ENCODE measurements around the gene ADAMTS16.

Gene ADAMTS16

GRCh38 chr5:5285906-5286305, 145.8 kb downstream of the ADAMTS16 start:
- FAIRE-seq (peak; percentile 11), DNase-seq (ENCODE audit: insufficient read length, low spot score) (no peak)
- no peak for TF ChIP-seq POLR2A (IDR thresholded peaks at IDR 0.05; ENCODE audit: low read depth, low read length)

GRCh38 chr5:5287419-5287818, 147.3 kb downstream of the ADAMTS16 start:
- no peak for TF ChIP-seq POLR2A (IDR thresholded peaks at IDR 0.05; ENCODE audit: low read depth, low read length)
- no peak for FAIRE-seq
- DNase-seq (ENCODE audit: insufficient read length, low spot score), result no peak

GRCh38 chr5:5288201-5288600, 148.1 kb downstream of the ADAMTS16 start:
- DNase-seq (ENCODE audit: insufficient read length, low spot score), result peak; percentile 42
- no peak for TF ChIP-seq POLR2A (IDR thresholded peaks at IDR 0.05; ENCODE audit: low read depth, low read length)
- peak; percentile 66 for FAIRE-seq

- DNase-seq (ENCODE audit: insufficient read length, low spot score), result no peak
- TF ChIP-seq POLR2A (IDR thresholded peaks at IDR 0.05; ENCODE audit: low read depth, low read length), result no peak
- FAIRE-seq, result no peak
Observed at GRCh38 chr5:5289537-5289936, 149.4 kb downstream of the ADAMTS16 start.

- FAIRE-seq (no peak), DNase-seq (ENCODE audit: insufficient read length, low spot score) (no peak)
- TF ChIP-seq POLR2A (IDR thresholded peaks at IDR 0.05; ENCODE audit: low read depth, low read length), result no peak
Observed at GRCh38 chr5:5290674-5291334, 150.7 kb downstream of the ADAMTS16 start.

GRCh38 chr5:5291357-5291756, 151.2 kb downstream of the ADAMTS16 start:
- DNase-seq (ENCODE audit: insufficient read length, low spot score) (no peak), FAIRE-seq (peak; percentile 65)
- TF ChIP-seq POLR2A (IDR thresholded peaks at IDR 0.05; ENCODE audit: low read depth, low read length), result no peak

GRCh38 chr5:5293029-5293428, 152.9 kb downstream of the ADAMTS16 start:
- no peak for TF ChIP-seq POLR2A (IDR thresholded peaks at IDR 0.05; ENCODE audit: low read depth, low read length)
- no peak for DNase-seq (ENCODE audit: insufficient read length, low spot score)
- FAIRE-seq, result no peak

- FAIRE-seq (no peak), DNase-seq (ENCODE audit: insufficient read length, low spot score) (no peak)
- no peak for TF ChIP-seq POLR2A (IDR thresholded peaks at IDR 0.05; ENCODE audit: low read depth, low read length)
Observed at GRCh38 chr5:5294429-5294828, 154.3 kb downstream of the ADAMTS16 start.

GRCh38 chr5:5295351-5295750, 155.2 kb downstream of the ADAMTS16 start:
- no peak for TF ChIP-seq POLR2A (IDR thresholded peaks at IDR 0.05; ENCODE audit: low read depth, low read length)
- DNase-seq (ENCODE audit: insufficient read length, low spot score) (no peak), FAIRE-seq (no peak)

- TF ChIP-seq POLR2A (IDR thresholded peaks at IDR 0.05; ENCODE audit: low read depth, low read length), result no peak
- FAIRE-seq (no peak), DNase-seq (ENCODE audit: insufficient read length, low spot score) (no peak)
Observed at GRCh38 chr5:5296051-5296450, 155.9 kb downstream of the ADAMTS16 start.

- TF ChIP-seq POLR2A (IDR thresholded peaks at IDR 0.05; ENCODE audit: low read depth, low read length), result no peak
- DNase-seq (ENCODE audit: insufficient read length, low spot score), result no peak
Observed at GRCh38 chr5:5297432-5298067, 157.4 kb downstream of the ADAMTS16 start.

GRCh38 chr5:5298068-5298633, 158.0 kb downstream of the ADAMTS16 start:
- FAIRE-seq (no peak), DNase-seq (ENCODE audit: insufficient read length, low spot score) (no peak)
- no peak for TF ChIP-seq POLR2A (IDR thresholded peaks at IDR 0.05; ENCODE audit: low read depth, low read length)

More at GRCh38 chr5:5297432-5298067, 157.4 kb downstream of the ADAMTS16 start:
- no peak for FAIRE-seq

- no peak for FAIRE-seq
- no peak for DNase-seq (ENCODE audit: insufficient read length, low spot score)
Observed at GRCh38 chr5:5298841-5299541, 158.9 kb downstream of the ADAMTS16 start.

GRCh38 chr5:5301176-5301575, 161.0 kb downstream of the ADAMTS16 start:
- DNase-seq (ENCODE audit: insufficient read length, low spot score), result no peak
- no peak for FAIRE-seq
- TF ChIP-seq POLR2A (IDR thresholded peaks at IDR 0.05; ENCODE audit: low read depth, low read length), result no peak

More at GRCh38 chr5:5298841-5299541, 158.9 kb downstream of the ADAMTS16 start:
- TF ChIP-seq POLR2A (IDR thresholded peaks at IDR 0.05; ENCODE audit: low read depth, low read length), result no peak

Data from H54 (cell line).